Stimulated activated CD4-positive, alpha-beta T cell treated with anti-CD3 and anti-CD28 coated beads, Interleukin-1b, Interleukin-23, amount 100 ng/mL, for 4 hours (primary cell): ENCODE results near the gene NPLOC4.
"Not testable (repeated sequence)": the region's sequence is repeated elsewhere in the genome, so short reads cannot be mapped to it uniquely, and the experiment has no call there.

Experiments used
- DNase-seq, 2 donors: peaks; one replicate each; pipeline ENCODE4 v3.0.0-alpha.2; 2020; ENCODE audit warnings: low read depth in 2 of 2

The NPLOC4 gene

GRCh38 chr17:81631482-81631881, 5.4 kb downstream of the NPLOC4 start:
- DNase-seq: no peak

- no peak for DNase-seq
Measured at GRCh38 chr17:81630274-81630673, 6.6 kb downstream of the NPLOC4 start.

- no peak for DNase-seq
Measured at GRCh38 chr17:81621494-81622130, 15.3 kb downstream of the NPLOC4 start.

GRCh38 chr17:81618307-81618706, 18.6 kb downstream of the NPLOC4 start:
- DNase-seq: not testable (repeated sequence)

GRCh38 chr17:81616877-81617276, 20.0 kb downstream of the NPLOC4 start:
- DNase-seq: no peak

- no peak for DNase-seq
Measured at GRCh38 chr17:81615401-81615930, 21.4 kb downstream of the NPLOC4 start.

- DNase-seq: no peak
Measured at GRCh38 chr17:81612172-81612970, 24.5 kb downstream of the NPLOC4 start.

GRCh38 chr17:81609541-81610311, 27.2 kb downstream of the NPLOC4 start:
- DNase-seq: no peak

- DNase-seq: no peak
Measured at GRCh38 chr17:81608605-81609004, 28.3 kb downstream of the NPLOC4 start.

GRCh38 chr17:81608082-81608481, 28.8 kb downstream of the NPLOC4 start:
- no peak for DNase-seq

- DNase-seq: no peak
Measured at GRCh38 chr17:81607431-81607830, 29.5 kb downstream of the NPLOC4 start.

- no peak for DNase-seq
Measured at GRCh38 chr17:81603846-81604610, 32.9 kb downstream of the NPLOC4 start.

GRCh38 chr17:81601525-81602120, 35.3 kb downstream of the NPLOC4 start:
- peak in 1 of 2 donors; percentile 32 for DNase-seq

GRCh38 chr17:81599719-81600486, 37.0 kb downstream of the NPLOC4 start:
- no peak for DNase-seq

GRCh38 chr17:81593105-81593871, 43.6 kb downstream of the NPLOC4 start:
- no peak for DNase-seq

- no peak for DNase-seq
Measured at GRCh38 chr17:81591971-81592370, 44.9 kb downstream of the NPLOC4 start.

GRCh38 chr17:81590121-81590520, 46.8 kb downstream of the NPLOC4 start:
- no peak for DNase-seq

GRCh38 chr17:81589612-81590011, 47.3 kb downstream of the NPLOC4 start:
- no peak for DNase-seq

GRCh38 chr17:81586096-81586495, 50.8 kb downstream of the NPLOC4 start:
- no peak for DNase-seq

GRCh38 chr17:81584771-81585170, 52.1 kb downstream of the NPLOC4 start:
- DNase-seq: not testable (repeated sequence)
